ACHN (cell line): Measurements from ENCODE around the gene CDV3.
"Not testable (repeated sequence)": the region's sequence is repeated elsewhere in the genome, so short reads cannot be mapped to it uniquely, and the experiment has no call there.

Experiments
- DNase-seq: peaks from one replicate; pipeline ENCODE4 v3.0.0-alpha.2; 2015
- in situ Hi-C: cut with HindIII; loops from 2 replicates; pipeline ENCODE4 v1.10.0; 2017; ENCODE audit warnings: low sequenced_read_pairs, low pct_ligation_motif_present, low pct_unique_long_range_greater_than_20kb

The CDV3 gene

GRCh38 chr3:133573629-133574194, at the start of gene CDV3:
Gene CDV3 (plus strand): TSS chr3:133573686. CDS start chr3:133574045, 359 bp downstream.
- no peak for DNase-seq
- in situ Hi-C loops = no loop called here

- in situ Hi-C loops = not testable (repeated sequence)
These were observed 49.7 kb upstream of the CDV3 start for GRCh38 chr3:133523758-133524157.

DNA sequence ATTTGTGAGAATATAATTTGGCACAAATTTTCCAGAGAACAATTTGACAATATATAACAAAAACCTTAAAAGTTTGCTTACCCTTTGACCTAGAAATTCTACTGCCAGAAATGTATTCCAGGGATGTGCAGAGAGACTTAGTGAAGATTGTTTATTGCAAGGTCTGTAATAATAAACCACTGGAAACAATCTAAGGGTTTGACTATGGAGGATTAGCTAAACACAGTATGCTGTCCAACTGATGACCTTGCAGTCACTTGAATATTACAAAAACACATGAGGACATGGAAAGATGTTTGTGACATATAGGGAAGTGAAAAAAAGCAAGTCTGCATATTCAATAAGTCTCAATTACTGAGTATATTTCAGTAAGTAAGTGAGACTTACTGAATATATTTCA, 48.1 kb upstream of the CDV3 start:
- DNase-seq = no peak
- in situ Hi-C loops = no loop called here

More at GRCh38 chr3:133523758-133524157, 49.7 kb upstream of the CDV3 start:
- DNase-seq = not testable (repeated sequence)

DNA sequence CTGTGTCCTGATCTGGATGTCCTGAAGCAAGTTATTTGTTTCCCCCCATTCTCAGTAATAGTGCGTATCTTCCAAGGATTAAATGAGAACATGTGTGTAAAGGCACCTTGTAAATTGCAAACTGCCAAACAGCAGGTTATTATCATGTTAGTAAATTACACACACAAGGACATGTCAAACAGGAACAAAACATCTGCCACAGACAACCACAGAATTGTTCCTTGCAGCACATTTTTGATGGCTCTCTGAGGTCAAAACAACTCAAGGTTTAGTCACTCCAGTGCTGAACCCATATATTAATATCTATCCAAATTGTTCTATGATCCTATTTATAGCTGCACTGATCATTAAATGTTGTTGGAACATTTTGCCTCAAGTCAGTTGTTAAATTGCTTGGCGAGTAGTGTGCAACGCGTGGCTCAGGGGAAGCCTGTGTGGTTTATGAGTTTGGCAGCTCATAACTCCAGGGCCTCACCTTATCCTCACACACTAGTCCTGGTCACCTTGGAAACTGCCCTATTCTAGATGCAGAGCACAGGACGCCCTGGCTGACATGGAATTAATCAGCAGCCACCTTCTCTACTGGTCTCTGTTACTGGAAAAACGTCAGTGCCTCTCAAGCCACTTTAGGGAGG, 46.3 kb upstream of the CDV3 start:
- no peak for DNase-seq

DNA sequence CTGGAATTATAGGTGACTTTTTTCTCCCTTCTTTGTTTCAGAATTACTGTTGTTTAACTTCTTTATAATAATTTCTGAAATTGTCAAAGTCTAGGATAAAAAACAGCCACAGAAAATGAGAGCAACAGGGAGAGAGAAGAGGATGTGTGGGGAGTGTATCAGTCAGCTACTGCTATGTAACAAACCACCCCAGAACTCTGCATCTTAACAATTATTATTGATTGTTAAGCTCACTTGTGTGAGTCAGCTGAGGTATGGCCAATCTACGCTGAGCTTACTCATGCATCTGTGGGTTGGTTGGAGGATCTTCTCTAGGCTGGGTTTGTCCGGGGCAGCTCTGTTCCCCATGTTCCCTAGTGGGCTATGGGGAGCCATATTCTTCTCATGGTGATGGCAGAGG, 43.7 kb upstream of the CDV3 start:
- DNase-seq = no peak
- in situ Hi-C loops = no loop called here

More for the DNA sequence above, 46.3 kb upstream of the CDV3 start:
- in situ Hi-C loops = no loop called here

GRCh38 chr3:133531981-133532380, 41.5 kb upstream of the CDV3 start:
- in situ Hi-C loops = no loop called here

DNA sequence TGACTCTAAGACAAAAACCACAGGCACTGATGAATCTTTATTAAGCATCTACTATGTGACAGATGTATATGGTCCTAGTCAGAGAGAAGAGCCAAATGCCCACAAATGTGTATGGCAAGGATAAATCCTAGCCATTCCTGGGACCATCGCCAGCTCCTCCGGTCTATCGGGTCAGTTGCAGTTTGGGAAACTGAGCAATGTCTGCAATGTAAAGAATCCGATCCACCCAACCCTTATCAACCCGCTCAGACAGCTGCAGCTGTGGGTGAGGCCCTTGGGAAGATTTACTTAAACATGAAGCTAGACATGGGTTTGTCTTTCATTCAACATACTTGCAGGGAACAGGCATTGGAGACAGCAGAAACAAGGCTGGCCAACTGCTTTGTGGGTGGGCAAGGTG, 40.5 kb upstream of the CDV3 start:
- in situ Hi-C loops = no loop called here
- no peak for DNase-seq

More at GRCh38 chr3:133531981-133532380, 41.5 kb upstream of the CDV3 start:
- DNase-seq = no peak

DNA sequence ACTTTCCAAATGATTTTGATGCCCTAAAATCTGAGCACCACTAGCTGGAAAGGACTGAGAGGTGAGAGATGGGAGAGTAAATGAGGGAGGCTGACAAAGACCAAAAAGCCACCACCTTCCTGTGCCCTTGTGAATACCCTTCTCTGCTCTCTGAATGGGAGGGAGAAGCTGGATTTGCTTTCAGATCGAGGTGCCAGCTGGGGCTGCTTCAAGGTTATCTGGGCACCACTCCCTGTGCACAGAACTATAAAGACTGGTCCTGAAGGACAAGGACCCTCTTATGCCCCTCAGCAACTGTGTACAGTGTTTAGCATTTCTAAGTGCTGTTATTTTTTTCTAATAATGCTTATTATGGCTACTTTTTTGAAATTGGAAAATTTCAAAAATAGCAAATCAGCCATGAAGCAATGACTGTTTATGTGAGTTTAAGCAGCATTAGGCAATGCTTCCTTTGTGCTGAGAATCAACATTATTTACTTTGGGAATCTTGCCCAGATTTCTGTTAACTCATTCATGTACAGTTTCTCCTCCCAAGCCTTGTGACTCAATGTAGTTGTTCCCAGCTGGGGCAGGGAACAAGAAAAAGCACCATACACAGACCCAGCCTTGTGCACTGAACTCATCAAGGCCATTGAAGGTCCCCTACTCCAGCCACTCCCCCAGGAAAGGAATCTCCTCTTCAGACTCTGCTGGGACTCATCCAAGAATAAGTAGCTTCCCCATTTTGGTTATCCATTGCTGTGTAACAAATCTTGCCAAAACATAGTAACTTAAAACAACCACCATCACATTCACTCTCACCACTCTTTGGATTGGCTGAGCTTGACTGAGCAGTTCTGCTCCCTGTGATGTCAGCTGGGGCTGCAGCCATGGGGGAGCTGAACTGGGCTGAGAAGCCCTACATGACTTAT, 37.3 kb upstream of the CDV3 start:
- DNase-seq = peak; percentile 18
- in situ Hi-C loops = no loop called here

DNA sequence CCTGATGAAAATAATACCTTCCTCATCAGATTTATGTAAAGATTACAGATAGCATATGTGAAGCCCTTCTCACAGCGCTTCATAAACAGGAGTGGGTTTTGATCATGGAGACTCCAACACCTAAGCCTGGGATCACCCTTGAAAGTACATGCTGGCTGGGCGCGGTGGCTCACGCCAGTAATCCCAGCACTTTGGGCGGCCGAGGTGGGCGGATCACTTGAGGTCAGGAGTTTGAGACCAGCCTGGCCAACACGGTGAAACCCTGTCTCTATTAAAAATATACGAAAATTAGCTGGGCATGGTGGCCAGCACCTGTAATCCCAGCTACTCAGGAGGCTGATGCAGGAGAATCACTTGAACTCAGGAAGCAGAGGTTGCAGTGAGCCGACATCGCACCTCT, 36.4 kb upstream of the CDV3 start:
- in situ Hi-C loops, DNase-seq: not testable (repeated sequence)

- in situ Hi-C loops = no loop called here
These were observed 35.3 kb upstream of the CDV3 start for GRCh38 chr3:133538154-133538553.

DNA sequence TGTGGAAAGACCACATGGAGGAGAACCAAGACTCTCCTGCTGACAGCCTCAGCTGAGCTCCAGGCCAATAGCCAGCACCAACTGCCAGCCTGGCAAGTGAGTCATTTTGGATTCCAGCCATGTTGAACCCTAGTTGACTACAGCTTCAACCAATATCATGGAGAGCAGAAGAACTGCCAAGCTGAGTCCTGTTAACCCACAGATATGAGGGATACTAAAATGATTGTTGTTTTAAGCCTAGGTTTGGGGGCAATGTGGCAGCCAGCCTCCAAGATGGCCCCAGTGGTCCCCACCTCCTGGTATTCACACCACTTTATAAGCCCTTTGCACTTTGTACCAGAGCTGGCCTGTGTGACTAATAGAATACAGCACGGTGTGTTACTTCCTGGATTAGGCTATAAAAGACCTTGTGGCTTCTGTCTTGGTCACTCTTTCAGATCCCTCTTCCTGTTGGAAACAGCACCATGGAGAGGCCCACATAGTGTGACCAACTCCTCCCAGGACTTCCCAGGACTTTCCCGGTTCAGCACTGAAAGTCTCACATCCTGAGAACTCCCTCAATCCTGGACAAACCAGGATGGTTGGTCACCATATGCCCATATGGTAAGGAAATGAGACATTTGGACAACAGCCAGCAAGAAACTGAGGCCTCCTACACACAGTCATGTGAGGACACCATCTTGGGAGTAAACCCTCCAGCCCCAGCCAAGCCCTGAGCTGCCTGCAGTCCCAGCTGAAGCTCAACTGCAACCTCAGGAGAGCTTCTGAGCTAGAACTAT, 32.4 kb upstream of the CDV3 start:
- peak; percentile 70 for DNase-seq
- in situ Hi-C loops = no loop called here

More at GRCh38 chr3:133538154-133538553, 35.3 kb upstream of the CDV3 start:
- no peak for DNase-seq

GRCh38 chr3:133542871-133543270, 30.6 kb upstream of the CDV3 start:
- in situ Hi-C loops = no loop called here
- no peak for DNase-seq

DNA sequence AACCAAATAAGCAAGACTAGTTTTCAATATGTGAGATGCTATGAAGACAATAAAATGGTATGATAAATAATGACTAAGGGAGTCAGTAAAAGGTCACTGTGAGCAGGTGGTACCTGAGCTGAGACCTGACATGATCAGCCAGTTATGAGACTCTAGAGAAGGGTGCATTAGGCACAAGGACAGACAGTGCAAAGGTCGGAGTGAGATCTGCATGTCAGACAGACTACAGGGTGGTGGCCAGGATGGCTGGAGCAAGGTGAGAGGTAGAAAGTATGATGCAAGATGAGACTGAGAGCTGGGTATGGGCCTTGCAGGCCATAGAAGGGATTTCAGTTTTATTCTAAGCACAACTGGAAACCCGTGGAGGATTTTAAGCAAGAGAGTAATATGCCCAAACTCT, 28.5 kb upstream of the CDV3 start:
- in situ Hi-C loops, DNase-seq: not testable (repeated sequence)

DNA sequence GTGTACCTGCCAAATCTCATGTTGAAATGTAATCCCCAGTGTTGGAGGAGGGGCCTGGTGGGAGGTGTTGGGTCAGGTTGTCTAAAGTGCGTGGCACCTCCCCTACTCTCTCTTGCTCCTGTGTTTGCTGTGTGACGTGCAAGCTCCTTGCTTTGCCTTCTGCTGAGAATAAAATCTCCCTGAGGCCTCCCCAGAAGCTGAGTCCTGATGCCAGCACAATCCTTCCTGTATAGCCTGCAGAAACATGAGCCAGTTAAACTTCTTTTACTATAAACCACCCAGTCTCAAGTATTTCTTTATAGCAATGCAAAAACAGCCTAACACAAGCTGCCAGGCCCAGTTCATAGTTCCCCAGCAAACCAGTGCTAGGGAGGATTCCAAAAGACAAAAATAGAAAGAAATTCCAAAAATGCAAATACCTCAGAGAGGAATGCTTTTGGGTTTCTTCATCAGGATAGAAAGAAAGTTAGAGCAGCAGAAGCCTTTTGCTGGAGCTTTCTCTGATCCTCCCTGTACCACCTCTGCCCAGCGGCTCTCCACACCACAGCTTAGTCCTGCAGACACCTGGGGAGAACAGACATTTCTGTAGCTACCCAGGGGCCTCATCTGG, 25.9 kb upstream of the CDV3 start:
- in situ Hi-C loops = no loop called here
- DNase-seq = peak; percentile 35

- in situ Hi-C loops = no loop called here
- DNase-seq = no peak
These were observed 25.4 kb upstream of the CDV3 start for GRCh38 chr3:133548090-133548489.

DNA sequence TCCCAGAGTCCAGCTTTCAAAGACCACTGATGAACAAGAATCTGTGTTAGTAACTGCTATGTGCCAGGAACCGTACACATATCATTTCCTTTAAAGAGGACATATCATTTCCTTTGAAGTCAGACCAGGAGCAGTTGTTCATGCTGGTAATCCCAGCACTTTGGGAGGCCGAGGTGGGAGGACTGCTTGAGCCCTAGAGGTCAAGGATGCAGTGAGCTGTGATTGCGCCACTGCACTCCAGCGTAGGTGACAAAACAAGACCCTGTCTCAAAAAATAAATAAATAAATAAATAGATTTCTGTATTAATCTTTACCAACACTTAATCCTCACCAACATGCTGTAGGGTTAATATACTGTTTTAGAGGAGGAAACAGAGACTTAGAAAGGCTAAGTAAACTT, 23.9 kb upstream of the CDV3 start:
- no peak for DNase-seq
- in situ Hi-C loops = no loop called here

DNA sequence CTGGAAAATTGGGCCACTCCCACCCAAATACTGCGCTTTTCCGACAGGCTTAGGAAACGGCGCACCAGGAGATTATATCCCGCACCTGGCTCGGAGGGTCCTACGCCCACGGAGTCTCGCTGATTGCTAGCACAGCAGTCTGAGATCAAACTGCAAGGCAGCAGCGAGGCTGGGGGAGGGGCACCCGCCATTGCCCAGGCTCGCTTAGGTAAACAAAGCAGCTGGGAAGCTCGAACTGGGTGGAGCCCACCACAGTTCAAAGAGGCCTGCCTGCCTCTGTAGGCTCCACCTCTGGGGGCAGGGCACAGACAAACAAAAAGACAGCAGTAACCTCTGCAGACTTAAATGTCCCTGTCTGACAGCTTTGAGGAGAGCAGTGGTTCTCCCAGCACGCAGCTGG, 21.9 kb upstream of the CDV3 start:
- in situ Hi-C loops, DNase-seq: not testable (repeated sequence)

DNA sequence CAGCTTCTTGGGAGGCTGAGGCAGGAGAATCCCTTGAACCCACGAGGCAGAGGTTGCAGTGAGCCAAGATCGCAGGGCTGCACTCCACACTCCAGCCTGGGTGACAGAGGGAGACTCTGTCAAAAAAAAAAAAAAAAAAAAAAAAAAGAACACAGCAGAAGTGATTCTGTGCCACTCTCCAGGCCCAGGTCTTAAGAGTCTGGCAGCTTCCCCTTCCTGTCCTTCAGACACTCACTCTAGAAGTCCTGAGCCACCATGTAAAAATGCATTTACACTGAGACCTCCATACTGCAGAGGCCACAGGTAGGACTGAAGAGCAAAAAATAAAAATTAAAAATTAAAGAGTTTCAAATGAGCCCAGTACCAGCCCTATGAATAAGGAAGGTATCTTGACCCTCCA, 11.8 kb upstream of the CDV3 start:
- in situ Hi-C loops = no loop called here
- DNase-seq = no peak
